SK-N-SH treated with all-trans-retinoic acid at 6 μM for 48 hours (cell line): ENCODE results near the gene ANGPT4.

Experiments used
- ATAC-seq: fragments of 200-7000 bp; cut with Tn5 transposase; 3 replicates; pipeline ENCODE4 v1.9.1; 2020; ENCODE audit warnings: mild to moderate bottlenecking, moderate library complexity
- ARNTL ChIP-seq: fragments of 450-650 bp; formaldehyde crosslinking; IDR thresholded peaks from 2 replicates; pipeline ENCODE4 v1.5.0; 2020; ENCODE audit warnings: low read depth, mild to moderate bottlenecking, moderate library complexity, borderline replicate concordance
- BACH2 ChIP-seq: fragments of 250-450 bp; sonication (Bioruptor Pico); IDR thresholded peaks from 2 replicates; pipeline ENCODE4 v1.9.0; 2021; ENCODE audit warnings: mild to moderate bottlenecking, borderline replicate concordance
- CSDC2 ChIP-seq: fragments of 250-450 bp; sonication (Bioruptor Pico); IDR thresholded peaks from 2 replicates; pipeline ENCODE4 v1.5.0; 2020; ENCODE audit warnings: mild to moderate bottlenecking, moderate library complexity
- CSRNP3 ChIP-seq: fragments of 250-450 bp; sonication (Bioruptor Pico); IDR thresholded peaks from 2 replicates; pipeline ENCODE4 v1.5.1; 2021; ENCODE audit warnings: mild to moderate bottlenecking, moderate library complexity
- ESRRG ChIP-seq: fragments of 250-450 bp; sonication (Bioruptor Pico); IDR thresholded peaks from 2 replicates; pipeline ENCODE4 v1.6.1; 2021; ENCODE audit warnings: mild to moderate bottlenecking
- ISL1 ChIP-seq: fragments of 250-450 bp; sonication (Bioruptor Pico); IDR thresholded peaks from 2 replicates; pipeline ENCODE4 v2.1.2; 2022; ENCODE audit warnings: mild to moderate bottlenecking, moderate library complexity
- OSR1 ChIP-seq: fragments of 250-450 bp; sonication (Bioruptor Pico); IDR thresholded peaks from 2 replicates; pipeline ENCODE4 v1.8.0; 2022; ENCODE audit warnings: moderate library complexity, mild to moderate bottlenecking, inconsistent platforms
- PATZ1 ChIP-seq: fragments of 250-450 bp; sonication (Bioruptor Pico); IDR thresholded peaks from 2 replicates; pipeline ENCODE4 v1.8.0; 2020; ENCODE audit warnings: mild to moderate bottlenecking, moderate library complexity, borderline replicate concordance
- POU6F1 ChIP-seq: fragments of 250-450 bp; sonication (Bioruptor Pico); IDR thresholded peaks from 2 replicates; pipeline ENCODE4 v1.8.0; 2021; ENCODE audit warnings: low read depth, mild to moderate bottlenecking, moderate library complexity, borderline replicate concordance
- RARB ChIP-seq: fragments of 250-450 bp; sonication (Bioruptor Pico); IDR thresholded peaks from 2 replicates; pipeline ENCODE4 v1.8.0; 2021; ENCODE audit warnings: mild to moderate bottlenecking, moderate library complexity
- SNAI2 ChIP-seq: fragments of 250-450 bp; sonication (Bioruptor Pico); IDR thresholded peaks from 2 replicates; pipeline ENCODE4 v1.5.0; 2020; ENCODE audit warnings: mild to moderate bottlenecking, moderate library complexity
- TCF4 ChIP-seq: fragments of 250-450 bp; sonication (Bioruptor Pico); IDR thresholded peaks from 2 replicates; pipeline ENCODE4 v1.8.0; 2021; ENCODE audit warnings: mild to moderate bottlenecking, moderate library complexity, borderline replicate concordance
- TOX ChIP-seq: fragments of 250-450 bp; sonication (Bioruptor Pico); IDR thresholded peaks from 2 replicates; pipeline ENCODE4 v1.8.0; 2021; ENCODE audit warnings: mild to moderate bottlenecking, moderate library complexity, borderline replicate concordance
- ZC3H10 ChIP-seq: fragments of 250-450 bp; sonication (Bioruptor Pico); IDR thresholded peaks from 2 replicates; pipeline ENCODE4 v1.5.1; 2021; ENCODE audit warnings: mild to moderate bottlenecking, moderate library complexity
- ZFP3 ChIP-seq: fragments of 250-450 bp; sonication (Bioruptor Pico); IDR thresholded peaks from 2 replicates; pipeline ENCODE4 v1.5.0; 2020; ENCODE audit warnings: mild to moderate bottlenecking, moderate library complexity
- ZFP30 ChIP-seq: fragments of 450-650 bp; formaldehyde crosslinking; IDR thresholded peaks from 2 replicates; pipeline ENCODE4 v1.5.0; 2022; ENCODE audit warnings: mild to moderate bottlenecking, moderate library complexity
- ZNF565 ChIP-seq: fragments of 450-650 bp; formaldehyde crosslinking; conservative IDR thresholded peaks from 2 replicates; pipeline ENCODE4 v1.5.0; 2020; ENCODE audit warnings: low read depth, mild to moderate bottlenecking, moderate library complexity
- ZNF70 ChIP-seq: fragments of 450-650 bp; formaldehyde crosslinking; IDR thresholded peaks from 2 replicates; pipeline ENCODE4 v1.5.0; 2020; ENCODE audit warnings: mild to moderate bottlenecking, moderate library complexity
- ZNF8 ChIP-seq: fragments of 450-650 bp; formaldehyde crosslinking; IDR thresholded peaks from 2 replicates; pipeline ENCODE4 v1.5.0; 2020; ENCODE audit warnings: mild to moderate bottlenecking, moderate library complexity
- TF ChIP-seq, protein P1 (sequence below): fragments of 250-450 bp; sonication (Bioruptor Pico); IDR thresholded peaks from 2 replicates; pipeline ENCODE4 v1.5.0; 2020; ENCODE audit warnings: mild to moderate bottlenecking, moderate library complexity
- TF ChIP-seq, protein P2 (sequence below): fragments of 250-450 bp; sonication (Bioruptor Pico); IDR thresholded peaks from 2 replicates; pipeline ENCODE4 v1.5.1; 2020; ENCODE audit warnings: low read depth, mild to moderate bottlenecking, moderate library complexity

The ANGPT4 gene

GRCh38 chr20:891706-892080, 24.4 kb downstream of the ANGPT4 start:
- TF ChIP-seq, protein P1, sequence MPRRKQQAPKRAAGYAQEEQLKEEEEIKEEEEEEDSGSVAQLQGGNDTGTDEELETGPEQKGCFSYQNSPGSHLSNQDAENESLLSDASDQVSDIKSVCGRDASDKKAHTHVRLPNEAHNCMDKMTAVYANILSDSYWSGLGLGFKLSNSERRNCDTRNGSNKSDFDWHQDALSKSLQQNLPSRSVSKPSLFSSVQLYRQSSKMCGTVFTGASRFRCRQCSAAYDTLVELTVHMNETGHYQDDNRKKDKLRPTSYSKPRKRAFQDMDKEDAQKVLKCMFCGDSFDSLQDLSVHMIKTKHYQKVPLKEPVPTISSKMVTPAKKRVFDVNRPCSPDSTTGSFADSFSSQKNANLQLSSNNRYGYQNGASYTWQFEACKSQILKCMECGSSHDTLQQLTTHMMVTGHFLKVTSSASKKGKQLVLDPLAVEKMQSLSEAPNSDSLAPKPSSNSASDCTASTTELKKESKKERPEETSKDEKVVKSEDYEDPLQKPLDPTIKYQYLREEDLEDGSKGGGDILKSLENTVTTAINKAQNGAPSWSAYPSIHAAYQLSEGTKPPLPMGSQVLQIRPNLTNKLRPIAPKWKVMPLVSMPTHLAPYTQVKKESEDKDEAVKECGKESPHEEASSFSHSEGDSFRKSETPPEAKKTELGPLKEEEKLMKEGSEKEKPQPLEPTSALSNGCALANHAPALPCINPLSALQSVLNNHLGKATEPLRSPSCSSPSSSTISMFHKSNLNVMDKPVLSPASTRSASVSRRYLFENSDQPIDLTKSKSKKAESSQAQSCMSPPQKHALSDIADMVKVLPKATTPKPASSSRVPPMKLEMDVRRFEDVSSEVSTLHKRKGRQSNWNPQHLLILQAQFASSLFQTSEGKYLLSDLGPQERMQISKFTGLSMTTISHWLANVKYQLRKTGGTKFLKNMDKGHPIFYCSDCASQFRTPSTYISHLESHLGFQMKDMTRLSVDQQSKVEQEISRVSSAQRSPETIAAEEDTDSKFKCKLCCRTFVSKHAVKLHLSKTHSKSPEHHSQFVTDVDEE (CRISPR knock-in tag), result no peak
- TF ChIP-seq ZNF70, result no peak
- TF ChIP-seq TCF4 (CRISPR knock-in tag), result no peak
- TF ChIP-seq ZFP3 (CRISPR knock-in tag), result no peak
- TF ChIP-seq ZNF565, result no peak
- ATAC-seq, result no peak

DNA sequence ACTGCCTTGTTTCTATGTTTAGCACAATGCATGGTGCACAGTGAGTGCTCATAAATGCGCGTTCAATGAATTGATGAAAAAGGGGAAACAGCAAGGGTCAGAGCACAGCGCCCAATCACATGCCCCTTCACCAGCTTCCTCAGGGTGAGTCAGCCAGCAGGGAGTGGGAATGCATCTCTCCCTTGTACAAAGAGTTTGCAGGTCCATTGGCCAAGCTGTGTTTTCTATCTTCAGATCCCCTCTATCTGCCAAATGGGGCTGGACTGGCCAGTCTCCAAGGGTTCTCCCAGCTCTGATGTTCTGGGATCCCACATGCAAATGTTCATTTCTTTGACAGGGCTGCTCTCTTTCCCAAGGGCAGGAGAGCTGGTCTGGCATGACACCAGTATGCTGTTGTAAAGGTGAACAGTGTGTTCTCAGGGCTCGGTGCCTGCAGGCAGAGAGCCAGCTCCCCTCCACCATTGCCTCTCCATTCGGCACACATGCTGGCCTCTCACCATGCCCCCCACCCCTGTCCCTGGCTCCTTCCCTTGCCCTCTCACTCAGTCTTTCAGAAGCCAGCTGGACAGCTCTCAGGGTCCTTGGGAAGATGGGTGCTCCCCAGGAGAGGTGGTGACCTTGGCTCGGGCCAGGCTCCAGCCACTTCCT, 25.0 kb downstream of the ANGPT4 start:
- ATAC-seq, result no peak
- no peak for TF ChIP-seq CSRNP3 (CRISPR knock-in tag)
- no peak for TF ChIP-seq ZNF70
- TF ChIP-seq PATZ1, result no peak
- no peak for TF ChIP-seq RARB (CRISPR knock-in tag)
- TF ChIP-seq, protein P1 (CRISPR knock-in tag), result no peak
- TF ChIP-seq, protein P2, sequence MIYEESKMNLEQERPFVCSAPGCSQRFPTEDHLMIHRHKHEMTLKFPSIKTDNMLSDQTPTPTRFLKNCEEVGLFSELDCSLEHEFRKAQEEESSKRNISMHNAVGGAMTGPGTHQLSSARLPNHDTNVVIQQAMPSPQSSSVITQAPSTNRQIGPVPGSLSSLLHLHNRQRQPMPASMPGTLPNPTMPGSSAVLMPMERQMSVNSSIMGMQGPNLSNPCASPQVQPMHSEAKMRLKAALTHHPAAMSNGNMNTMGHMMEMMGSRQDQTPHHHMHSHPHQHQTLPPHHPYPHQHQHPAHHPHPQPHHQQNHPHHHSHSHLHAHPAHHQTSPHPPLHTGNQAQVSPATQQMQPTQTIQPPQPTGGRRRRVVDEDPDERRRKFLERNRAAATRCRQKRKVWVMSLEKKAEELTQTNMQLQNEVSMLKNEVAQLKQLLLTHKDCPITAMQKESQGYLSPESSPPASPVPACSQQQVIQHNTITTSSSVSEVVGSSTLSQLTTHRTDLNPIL (CRISPR knock-in tag), result no peak
- TF ChIP-seq OSR1 (CRISPR knock-in tag), result no peak
- TF ChIP-seq ZNF565, result no peak
- TF ChIP-seq POU6F1 (CRISPR knock-in tag), result no peak
- TF ChIP-seq BACH2 (CRISPR knock-in tag), result no peak
- no peak for TF ChIP-seq ESRRG (CRISPR knock-in tag)
- TF ChIP-seq ARNTL (CRISPR knock-in tag), result no peak
- TF ChIP-seq ZNF8 (CRISPR knock-in tag), result no peak
- TF ChIP-seq ISL1, result no peak
- TF ChIP-seq TOX (CRISPR knock-in tag), result no peak
- no peak for TF ChIP-seq ZFP30 (CRISPR knock-in tag)
- no peak for TF ChIP-seq CSDC2 (CRISPR knock-in tag)
- TF ChIP-seq ZC3H10, result no peak
- no peak for TF ChIP-seq SNAI2 (CRISPR knock-in tag)
- no peak for TF ChIP-seq ZFP3 (CRISPR knock-in tag)
